SK-N-SH (cell line): ENCODE data around the gene SOBP. TPM values are rescaled to one million over a fixed set of nuclear protein-coding genes. Genes with fewer than 3 reads are reported as not detected.

Source experiments
- CTCF ChIA-PET: fragments of 300-600, 350-600 bp; formaldehyde crosslinking; extraction: SDS; loops from one replicate; lab custom pipeline; 2021; lab: Yijun Ruan, JAX
- POLR2A ChIA-PET: fragments of 350-600 bp; sonication (Branson Sonifier 250); formaldehyde crosslinking; extraction: SDS; loops from one replicate; lab custom pipeline; 2020; ENCODE audit warnings: antibody characterized with exemption, inconsistent platforms; lab: Yijun Ruan, JAX
- DNase-seq: peaks from one replicate; pipeline ENCODE4 v3.0.0; 2012
- H2AFZ ChIP-seq: fragments of 200-600 bp; sonication (generic); 2 replicates; pipeline ENCODE4 v1.8.1; 2016; ENCODE audit warnings: antibody characterized with exemption, mild to moderate bottlenecking, low read depth
- H3F3A ChIP-seq: fragments of 200-600 bp; sonication (generic); replicated peaks from 2 replicates; pipeline ENCODE3; 2016; ENCODE audit warnings: antibody characterized with exemption, mild to moderate bottlenecking; ENCODE audit not compliant: insufficient read depth
- H3K27ac ChIP-seq, 2 experiments: fragments of 200-500 bp in 1 of 2; fragments of 200-600 bp in 1 of 2; sonication (Bioruptor generic) in 1 of 2; sonication (generic), shearing (Covaris generic) in 1 of 2; 2 replicates each; pipeline versions ENCODE4 v1.5.1 to v1.6.1; 2014 to 2016; ENCODE audit warnings: low read depth in 2 of 2, inconsistent platforms in 1 of 2, low read length in 1 of 2, mild to moderate bottlenecking in 1 of 2, mixed read lengths in 1 of 2
- H3K27me3 ChIP-seq: fragments of 200-600 bp; sonication (generic), shearing (Covaris generic); 2 replicates; pipeline ENCODE4 v1.6.1; 2016; ENCODE audit warnings: mixed run types; ENCODE audit not compliant: insufficient read depth
- H3K36me3 ChIP-seq, 2 experiments: fragments of 200-500 bp in 1 of 2; fragments of 200-600 bp in 1 of 2; sonication (Bioruptor generic) in 1 of 2; sonication (generic) in 1 of 2; replicated peaks in 1 of 2; 2 replicates each; pipeline versions ENCODE3 to v1.5.1; 2014 to 2016; ENCODE audit warnings: low read length in 1 of 2, mild to moderate bottlenecking in 1 of 2; ENCODE audit not compliant: insufficient read depth in 2 of 2, control insufficient read depth in 1 of 2
- H3K4me1 ChIP-seq, 2 experiments: fragments of 200-500 bp in 1 of 2; fragments of 200-600 bp in 1 of 2; sonication (Bioruptor generic) in 1 of 2; sonication (generic), shearing (Covaris generic) in 1 of 2; 2 replicates each; pipeline versions ENCODE4 v1.5.1 to v1.6.1; 2014 to 2016; ENCODE audit warnings: low read depth in 1 of 2, low read length in 1 of 2, mixed run types in 1 of 2; ENCODE audit not compliant: insufficient read depth in 2 of 2, control insufficient read depth in 1 of 2
- H3K4me2 ChIP-seq: fragments of 200-600 bp; sonication (generic), shearing (Covaris generic); 2 replicates; pipeline ENCODE4 v1.6.1; 2017; ENCODE audit warnings: mixed run types
- H3K4me3 ChIP-seq, 2 experiments: fragments of 200-500 bp in 1 of 2; fragments of 200-600 bp in 1 of 2; sonication (Bioruptor generic) in 1 of 2; sonication (generic), shearing (Covaris generic) in 1 of 2; 2 replicates each; pipeline versions ENCODE4 v1.5.1 to v1.8.1; 2014 to 2016; ENCODE audit warnings: low read depth in 2 of 2, inconsistent platforms in 1 of 2, low read length in 1 of 2, mild to moderate bottlenecking in 1 of 2, mixed read lengths in 1 of 2, moderate library complexity in 1 of 2
- H3K79me2 ChIP-seq: fragments of 200-600 bp; sonication (generic); 2 replicates; pipeline ENCODE4 v1.8.1; 2017; ENCODE audit warnings: mild to moderate bottlenecking; ENCODE audit not compliant: insufficient read depth
- H3K9ac ChIP-seq: fragments of 200-600 bp; sonication (generic); 2 replicates; pipeline ENCODE4 v1.6.1; 2017; ENCODE audit warnings: mixed run types
- H3K9me2 ChIP-seq: fragments of 200-600 bp; sonication (generic); 2 replicates; pipeline ENCODE4 v1.6.1; 2017; ENCODE audit warnings: mixed run types
- H3K9me3 ChIP-seq: fragments of 200-600 bp; sonication (generic); 2 replicates; pipeline ENCODE4 v1.6.1; 2017; ENCODE audit warnings: mixed run types, mild to moderate bottlenecking, moderate library complexity
- H4K20me1 ChIP-seq: fragments of 200-600 bp; sonication (generic); 2 replicates; pipeline ENCODE4 v1.6.1; 2017; ENCODE audit warnings: mild to moderate bottlenecking, mixed run types; ENCODE audit not compliant: insufficient read depth
- ELF1 ChIP-seq: IDR thresholded peaks from 2 replicates; pipeline ENCODE4 v1.4.0; 2012
- EP300 ChIP-seq, 2 experiments: IDR thresholded peaks; 2 replicates each; pipeline versions ENCODE4 v1.4.0 to v1.6.1; 2012; ENCODE audit warnings: borderline replicate concordance in 1 of 2, low read depth in 1 of 2, low read length in 1 of 2
- EZH2phosphoT487 ChIP-seq: fragments of 200-600 bp; sonication (generic); IDR thresholded peaks from 2 replicates; pipeline ENCODE4 v1.6.1; 2017; ENCODE audit warnings: low read depth, mixed run types, mild to moderate bottlenecking, antibody characterized with exemption, moderate library complexity, borderline replicate concordance
- FOXJ3 ChIP-seq: sonication (generic); formaldehyde crosslinking; IDR thresholded peaks from 2 replicates; pipeline ENCODE4 v1.5.1; 2020; ENCODE audit warnings: mild to moderate bottlenecking, missing genetic modification reagents
- GABPA ChIP-seq: IDR thresholded peaks from 2 replicates; pipeline ENCODE4 v1.4.0; 2012; ENCODE audit warnings: low read depth, mild to moderate bottlenecking
- JUND ChIP-seq: IDR thresholded peaks from 2 replicates; pipeline ENCODE4 v1.4.0; 2012
- MXI1 ChIP-seq: IDR thresholded peaks from 2 replicates; pipeline ENCODE4 v1.6.1; 2012; ENCODE audit warnings: mild to moderate bottlenecking, low read depth, low read length, improper control_type of control experiment
- NFIC ChIP-seq: IDR thresholded peaks from 2 replicates; pipeline ENCODE4 v1.4.0; 2012; ENCODE audit warnings: borderline replicate concordance
- POLR2AphosphoS5 ChIP-seq: IDR thresholded peaks from 2 replicates; pipeline ENCODE4 v1.6.1; 2012; ENCODE audit warnings: low read depth, low read length
- RAD21 ChIP-seq: IDR thresholded peaks from 2 replicates; pipeline ENCODE4 v1.6.1; 2012; ENCODE audit warnings: mild to moderate bottlenecking, low read length
- REST ChIP-seq: IDR thresholded peaks from 2 replicates; pipeline ENCODE4 v1.6.1; 2012; ENCODE audit warnings: mild to moderate bottlenecking, low read depth, low read length, moderate library complexity
- RFX5 ChIP-seq: IDR thresholded peaks from 2 replicates; pipeline ENCODE4 v1.6.1; 2012; ENCODE audit warnings: mild to moderate bottlenecking, improper control_type of control experiment, low read length
- SIN3A ChIP-seq: IDR thresholded peaks from 2 replicates; pipeline ENCODE4 v1.6.1; 2012; ENCODE audit warnings: low read depth, mild to moderate bottlenecking, low read length, moderate library complexity, borderline replicate concordance
- TAF1 ChIP-seq: IDR thresholded peaks from 2 replicates; pipeline ENCODE4 v1.6.1; 2012; ENCODE audit warnings: low read depth, mild to moderate bottlenecking, low read length, moderate library complexity, borderline replicate concordance
- TCF12 ChIP-seq: IDR thresholded peaks from 2 replicates; pipeline ENCODE4 v1.4.0; 2012
- YY1 ChIP-seq: IDR thresholded peaks from 2 replicates; pipeline ENCODE4 v1.4.0; 2012; ENCODE audit warnings: low read depth, mild to moderate bottlenecking
- ZBTB33 ChIP-seq: IDR thresholded peaks from 2 replicates; pipeline ENCODE4 v1.4.0; 2012; ENCODE audit warnings: low read depth, borderline replicate concordance
- WGBS: methylation state at CpG from one replicate; pipeline ENCODE4 v1.1.6; 2017; ENCODE audit warnings: low lambda C conversion rate; 5-methylcytosine and 5-hydroxymethylcytosine counted together
- polyA plus RNA-seq, 3 experiments: library from polyadenylated mRNA; depleted of rRNA; stranded (reverse); fragments of >200 nt; gene quantifications; 2 replicates each; pipeline ENCODE4 v1.2.3, GENCODE V29; 2012
- TF ChIP-seq, protein P1 (sequence below): fragments of 150-350 bp; IDR thresholded peaks from 2 replicates; pipeline ENCODE4 v1.6.1; 2016; ENCODE audit warnings: mild to moderate bottlenecking, low read depth, low read length

SOBP gene
- polyA plus RNA-seq, 1 of the 3 experiments (the other 2 are of a cell fraction): 0.61 TPM

GRCh38 chr6:107447663-107448216 is 42.2 kb upstream of the SOBP start:
- peaks cover 0 to 8% of the 10 kb centered on the region in 2 experiments; a peak in 1 of 4 replicates for H3K4me1 ChIP-seq
- H4K20me1 ChIP-seq: no peaks in the 10 kb centered on the region
- H3K27ac ChIP-seq: no peak overlapping the region
- 80% methylated on average over 2 of the region's 2 CpGs for WGBS
- no peak overlapping the region for H3K4me2 ChIP-seq
- no peaks in the 10 kb centered on the region for H3K36me3 ChIP-seq
- ChIA-PET CTCF (no interaction called here), POLR2A (no interaction called here)
- no peak overlapping the region for H3K9ac ChIP-seq
- H3K4me3 ChIP-seq: no peak overlapping the region
- no peaks in the 10 kb centered on the region for H3K9me2 ChIP-seq
- no peak overlapping the region for H2AFZ ChIP-seq
- H3K9me3 ChIP-seq: no peaks in the 10 kb centered on the region
- H3K79me2 ChIP-seq: 0 out of 2 replicates have a peak, but pooled peaks cover 3% of the 10 kb centered on the region
- H3K27me3 ChIP-seq: no peaks in the 10 kb centered on the region
- peaks cover 15% of the 10 kb centered on the region for H3F3A ChIP-seq
- no peak for DNase-seq
- TF ChIP-seq NFIC: no peak
- no peak for TF ChIP-seq EZH2phosphoT487
- no peak for TF ChIP-seq RFX5

DNA sequence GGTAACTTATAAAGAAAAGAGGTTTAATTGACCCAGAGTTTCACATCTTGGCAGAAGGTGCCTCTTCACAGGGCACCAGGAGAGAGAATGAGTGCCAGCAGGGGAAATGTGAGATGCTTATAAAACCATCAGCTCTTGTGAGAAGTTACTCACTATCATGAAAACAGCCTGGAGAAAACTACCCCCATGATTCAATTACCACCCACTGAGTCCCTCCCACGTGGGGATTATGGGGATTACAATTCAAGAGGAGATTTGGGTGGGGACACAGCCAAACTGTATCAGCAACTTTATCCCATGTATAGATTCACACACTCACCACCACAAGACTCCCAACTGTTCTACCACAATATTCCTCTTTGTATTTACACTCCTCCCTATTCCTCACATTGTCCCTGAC is 41.1 kb upstream of the SOBP start:
- CTCF ChIA-PET: no interaction called here
- Histone ChIP-seq H3K27me3 (no peaks in the 10 kb centered on the region), H3K9me3 (no peaks in the 10 kb centered on the region), H3K79me2 (peaks cover 5% of the 10 kb centered on the region; the same call in 1 of the 2 replicates), H3F3A (peaks cover 8% of the 10 kb centered on the region), H3K36me3 (no peaks in the 10 kb centered on the region), H3K9ac (no peak overlapping the region), H3K4me1 (0 out of 4 replicates have a peak, but pooled peaks cover 0 to under 1% of the 10 kb centered on the region in 2 experiments), H3K4me3 (no peak overlapping the region), H3K9me2 (no peaks in the 10 kb centered on the region), H3K4me2 (no peak overlapping the region), H4K20me1 (no peaks in the 10 kb centered on the region), H3K27ac (no peak overlapping the region), H2AFZ (no peak overlapping the region)
- 6% methylated on average over 1 of the region's 1 CpG for WGBS
- no peak for TF ChIP-seq ELF1
- TF ChIP-seq POLR2AphosphoS5: no peak
- TF ChIP-seq ZBTB33: no peak
- no peak for TF ChIP-seq TAF1
- no peak for TF ChIP-seq GABPA
- TF ChIP-seq SIN3A: no peak
- TF ChIP-seq, protein P1, sequence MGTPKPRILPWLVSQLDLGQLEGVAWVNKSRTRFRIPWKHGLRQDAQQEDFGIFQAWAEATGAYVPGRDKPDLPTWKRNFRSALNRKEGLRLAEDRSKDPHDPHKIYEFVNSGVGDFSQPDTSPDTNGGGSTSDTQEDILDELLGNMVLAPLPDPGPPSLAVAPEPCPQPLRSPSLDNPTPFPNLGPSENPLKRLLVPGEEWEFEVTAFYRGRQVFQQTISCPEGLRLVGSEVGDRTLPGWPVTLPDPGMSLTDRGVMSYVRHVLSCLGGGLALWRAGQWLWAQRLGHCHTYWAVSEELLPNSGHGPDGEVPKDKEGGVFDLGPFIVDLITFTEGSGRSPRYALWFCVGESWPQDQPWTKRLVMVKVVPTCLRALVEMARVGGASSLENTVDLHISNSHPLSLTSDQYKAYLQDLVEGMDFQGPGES: no peak
- no peak for TF ChIP-seq TCF12
- TF ChIP-seq RAD21: no peak
- no peak for TF ChIP-seq YY1
- TF ChIP-seq EP300 (IDR thresholded peaks at IDR 0.05; ENCODE audit: borderline replicate concordance in 1 of 2, low read depth in 1 of 2, low read length in 1 of 2): no peak
- no peak for TF ChIP-seq NFIC
- no peak for TF ChIP-seq JUND
- no peak for TF ChIP-seq FOXJ3
- no peak for TF ChIP-seq MXI1
- no peak for TF ChIP-seq REST
- no peak for TF ChIP-seq EZH2phosphoT487
- POLR2A ChIA-PET: no interaction called here
- DNase-seq: no peak
